K562 treated with DMSO at 1 percent for 24 hours (cell line): ENCODE measurements around the gene RUNX2. TPM values are rescaled to one million over a fixed set of nuclear protein-coding genes. Genes with fewer than 3 reads are reported as not detected.

Source experiments
- total RNA-seq: library from RNA; unstranded; fragments of 300-600 nt; gene quantifications from 2 replicates; pipeline ENCODE4 v1.2.3, GENCODE V29; 2022; ENCODE audit warnings: low read depth; ENCODE audit not compliant: insufficient read depth

The RUNX2 gene
- 2.9 and 4.1 TPM in 2 replicates for total RNA-seq

GRCh38 chr6:45327956-45328522 lies at the start of gene RUNX2:
Gene RUNX2, plus strand, starts transcription at chr6:45328330. Its CDS starts 397 bp downstream, at chr6:45328727.

GRCh38 chr6:45377554-45378333 lies 49.6 kb downstream of the RUNX2 start, which contains the start of gene SUPT3H:
Gene SUPT3H, minus strand, starts transcription at chr6:45377934.

Other genes starting within 250 kb of the RUNX2 start
- 5.4 and 13.5 TPM in 2 replicates for gene SUPT3H, start 49.6 kb downstream of the RUNX2 start, total RNA-seq